GM12801 (cell line): Measurements from ENCODE around the gene SH2D1A.

Experiments used
- TF ChIP-seq, protein P1 (sequence below): IDR thresholded peaks from one replicate; pipeline ENCODE4 v1.5.1; 2011; ENCODE audit warnings: control low read depth; ENCODE audit not compliant: insufficient read length; ENCODE audit errors: extremely low read depth

The SH2D1A gene

DNA sequence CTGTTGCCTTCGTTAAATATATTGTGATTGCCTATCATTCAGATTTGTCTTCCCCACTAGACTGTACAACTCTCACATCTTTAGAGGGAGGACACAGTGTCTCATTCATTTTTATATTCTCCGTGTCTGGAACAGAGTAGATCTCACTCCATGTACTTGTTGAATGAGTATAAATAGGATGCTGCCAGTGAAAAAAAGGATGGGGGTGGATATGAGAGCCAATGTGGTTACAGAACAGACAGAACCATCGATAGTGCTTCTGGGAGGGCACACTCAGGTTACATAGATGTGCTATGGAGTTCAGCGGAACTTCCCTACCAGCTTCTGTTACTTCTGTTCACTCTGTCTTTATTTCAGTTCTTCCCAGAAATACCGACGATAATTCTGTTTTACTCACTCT is 66.9 kb downstream of the SH2D1A start:
- TF ChIP-seq, protein P1, sequence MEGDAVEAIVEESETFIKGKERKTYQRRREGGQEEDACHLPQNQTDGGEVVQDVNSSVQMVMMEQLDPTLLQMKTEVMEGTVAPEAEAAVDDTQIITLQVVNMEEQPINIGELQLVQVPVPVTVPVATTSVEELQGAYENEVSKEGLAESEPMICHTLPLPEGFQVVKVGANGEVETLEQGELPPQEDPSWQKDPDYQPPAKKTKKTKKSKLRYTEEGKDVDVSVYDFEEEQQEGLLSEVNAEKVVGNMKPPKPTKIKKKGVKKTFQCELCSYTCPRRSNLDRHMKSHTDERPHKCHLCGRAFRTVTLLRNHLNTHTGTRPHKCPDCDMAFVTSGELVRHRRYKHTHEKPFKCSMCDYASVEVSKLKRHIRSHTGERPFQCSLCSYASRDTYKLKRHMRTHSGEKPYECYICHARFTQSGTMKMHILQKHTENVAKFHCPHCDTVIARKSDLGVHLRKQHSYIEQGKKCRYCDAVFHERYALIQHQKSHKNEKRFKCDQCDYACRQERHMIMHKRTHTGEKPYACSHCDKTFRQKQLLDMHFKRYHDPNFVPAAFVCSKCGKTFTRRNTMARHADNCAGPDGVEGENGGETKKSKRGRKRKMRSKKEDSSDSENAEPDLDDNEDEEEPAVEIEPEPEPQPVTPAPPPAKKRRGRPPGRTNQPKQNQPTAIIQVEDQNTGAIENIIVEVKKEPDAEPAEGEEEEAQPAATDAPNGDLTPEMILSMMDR: no peak

GRCh38 chrX:124414281-124414680 is 67.9 kb downstream of the SH2D1A start:
- TF ChIP-seq, protein P1: no peak

- TF ChIP-seq, protein P1: no peak
Measured at GRCh38 chrX:124415115-124415800, 68.9 kb downstream of the SH2D1A start.

DNA sequence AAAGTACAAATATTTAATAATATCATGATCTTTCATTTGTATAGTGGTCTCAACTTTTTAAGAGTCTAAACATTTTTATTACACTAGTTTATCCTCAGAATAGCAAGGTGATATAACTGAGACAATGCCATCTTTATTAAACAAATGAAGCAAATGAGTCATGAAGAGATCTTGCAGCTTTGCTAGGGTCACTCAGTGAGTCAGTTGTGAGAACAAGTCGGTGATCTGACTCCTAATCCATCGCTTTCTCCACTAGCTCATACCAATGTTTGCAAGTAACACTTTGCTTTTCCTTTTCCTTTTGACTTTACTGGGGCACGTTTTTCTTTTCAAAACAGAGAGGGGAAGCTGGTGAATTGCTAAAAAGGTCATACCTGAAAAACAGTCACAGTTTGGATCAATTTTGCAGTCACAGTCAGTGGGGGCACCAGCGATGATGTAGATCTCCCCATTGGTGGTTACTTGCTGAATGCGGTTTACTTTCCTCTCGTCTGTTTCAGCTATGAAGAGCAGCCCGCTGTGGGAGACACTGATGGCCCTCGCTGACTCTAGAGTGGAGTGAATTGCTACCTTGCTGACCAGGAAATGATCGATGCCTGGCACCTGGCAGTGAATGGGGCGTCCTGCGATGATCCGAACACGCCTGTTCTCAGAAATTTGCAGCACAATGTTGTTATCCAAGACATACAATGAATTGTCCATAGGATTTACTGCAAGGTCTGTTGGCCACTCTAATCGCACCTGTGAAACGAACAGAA is 75.7 kb downstream of the SH2D1A start:
- TF ChIP-seq, protein P1: no peak
